HEK293 (cell line): ENCODE measurements around the gene BMPR1A.
"Not testable (repeated sequence)": the region's sequence is repeated elsewhere in the genome, so short reads cannot be mapped to it uniquely, and the experiment has no call there.

ENCODE experiments used
- CTCF ChIA-PET: fragments of 350-600 bp; formaldehyde crosslinking; extraction: SDS; loops from one replicate; lab custom pipeline; 2021; ENCODE audit warnings: antibody characterized with exemption; lab: Yijun Ruan, JAX
- POLR2A ChIA-PET: fragments of 300-600 bp; formaldehyde crosslinking; extraction: SDS; loops from one replicate; lab custom pipeline; 2020; ENCODE audit warnings: antibody characterized with exemption, inconsistent platforms; lab: Yijun Ruan, JAX
- H3K27ac ChIP-seq: fragments of 200-500 bp; sonication (Bioruptor generic); 2 replicates; pipeline ENCODE4 v1.5.1; 2014; ENCODE audit warnings: low read depth, low read length, control low read depth, inconsistent platforms; ENCODE audit errors: extremely low read depth
- H3K36me3 ChIP-seq, 2 experiments: fragments of 200-500 bp in 1 of 2; sonication (Bioruptor generic) in 1 of 2; 1 replicate in 1 of 2; 2 replicates in 1 of 2; pipeline ENCODE4 v1.5.1; 2014 to 2017; ENCODE audit warnings: inconsistent platforms in 2 of 2, low read length in 2 of 2; ENCODE audit not compliant: control insufficient read depth in 2 of 2, insufficient read depth in 1 of 2
- H3K4me1 ChIP-seq: fragments of 200-500 bp; sonication (Bioruptor generic); 2 replicates; pipeline ENCODE4 v1.5.1; 2014; ENCODE audit warnings: mild to moderate bottlenecking, low read length, inconsistent platforms; ENCODE audit not compliant: control insufficient read depth, insufficient read depth
- H3K4me3 ChIP-seq: 2 replicates; pipeline ENCODE4 v1.5.1; 2011; ENCODE audit warnings: low read depth, mild to moderate bottlenecking, control low read depth, low read length, moderate library complexity
- H3K9me3 ChIP-seq: fragments of 200-500 bp; sonication (Bioruptor generic); 2 replicates; pipeline ENCODE4 v1.5.1; 2014; ENCODE audit warnings: low read depth, low read length, inconsistent platforms; ENCODE audit not compliant: control insufficient read depth, insufficient read depth
- AEBP2 ChIP-seq: fragments of 450-650 bp; formaldehyde crosslinking; IDR thresholded peaks from 2 replicates; pipeline ENCODE4 v1.5.1; 2016; ENCODE audit warnings: missing biosample characterization, missing genetic modification characterization, borderline replicate concordance
- EGR2 ChIP-seq: fragments of 450-650 bp; formaldehyde crosslinking; IDR thresholded peaks from 2 replicates; pipeline ENCODE4 v1.5.1; 2016; ENCODE audit warnings: low read depth, missing biosample characterization, missing genetic modification characterization
- KLF9 ChIP-seq: fragments of 450-650 bp; formaldehyde crosslinking; IDR thresholded peaks from 2 replicates; pipeline ENCODE4 v1.5.1; 2016; ENCODE audit warnings: missing biosample characterization, missing genetic modification characterization, low read depth
- PRDM10 ChIP-seq: fragments of 450-650 bp; formaldehyde crosslinking; IDR thresholded peaks from 2 replicates; pipeline ENCODE4 v1.5.1; 2016; ENCODE audit warnings: missing biosample characterization, missing genetic modification characterization
- SP3 ChIP-seq: fragments of 450-650 bp; formaldehyde crosslinking; IDR thresholded peaks from 2 replicates; pipeline ENCODE4 v1.5.1; 2016; ENCODE audit warnings: missing biosample characterization, missing genetic modification characterization
- SP7 ChIP-seq: fragments of 450-650 bp; formaldehyde crosslinking; IDR thresholded peaks from 2 replicates; pipeline ENCODE4 v1.5.1; 2016; ENCODE audit warnings: missing biosample characterization, missing genetic modification characterization
- ZBTB20 ChIP-seq: fragments of 450-650 bp; formaldehyde crosslinking; IDR thresholded peaks from 2 replicates; pipeline ENCODE4 v1.5.1; 2016; ENCODE audit warnings: missing biosample characterization, missing genetic modification characterization
- ZBTB21 ChIP-seq: fragments of 450-650 bp; formaldehyde crosslinking; IDR thresholded peaks from 2 replicates; pipeline ENCODE4 v1.5.1; 2017; ENCODE audit warnings: missing biosample characterization, missing genetic modification characterization
- ZFHX2 ChIP-seq: fragments of 450-650 bp; formaldehyde crosslinking; conservative IDR thresholded peaks from 2 replicates; pipeline ENCODE4 v1.5.1; 2016; ENCODE audit warnings: missing biosample characterization, missing genetic modification characterization
- ZNF133 ChIP-seq: fragments of 450-650 bp; formaldehyde crosslinking; IDR thresholded peaks from 2 replicates; pipeline ENCODE4 v1.5.1; 2016; ENCODE audit warnings: missing biosample characterization, missing genetic modification characterization
- ZNF394 ChIP-seq: fragments of 450-650 bp; formaldehyde crosslinking; IDR thresholded peaks from 2 replicates; pipeline ENCODE4 v1.5.1; 2016; ENCODE audit warnings: missing biosample characterization, missing genetic modification characterization, mild to moderate bottlenecking, moderate library complexity, borderline replicate concordance
- ZNF513 ChIP-seq: fragments of 450-650 bp; IDR thresholded peaks from 2 replicates; pipeline ENCODE4 v1.5.1; 2018; ENCODE audit warnings: missing biosample characterization, missing genetic modification characterization
- ZNF548 ChIP-seq: fragments of 450-650 bp; formaldehyde crosslinking; IDR thresholded peaks from 2 replicates; pipeline ENCODE4 v1.5.1; 2016; ENCODE audit warnings: missing biosample characterization, missing genetic modification characterization
- ZNF596 ChIP-seq: fragments of 450-650 bp; IDR thresholded peaks from 2 replicates; pipeline ENCODE4 v1.5.0; 2018; ENCODE audit warnings: missing biosample characterization, mild to moderate bottlenecking, missing genetic modification characterization, moderate library complexity
- ZNF621 ChIP-seq: fragments of 450-650 bp; formaldehyde crosslinking; IDR thresholded peaks from 2 replicates; pipeline ENCODE4 v1.5.1; 2017; ENCODE audit warnings: missing biosample characterization, missing genetic modification characterization
- ZNF624 ChIP-seq: fragments of 450-650 bp; formaldehyde crosslinking; IDR thresholded peaks from 2 replicates; pipeline ENCODE4 v1.5.1; 2017; ENCODE audit warnings: missing biosample characterization, missing genetic modification characterization
- ZNF664 ChIP-seq: fragments of 450-650 bp; formaldehyde crosslinking; IDR thresholded peaks from 2 replicates; pipeline ENCODE4 v1.5.1; 2016; ENCODE audit warnings: missing biosample characterization, missing genetic modification characterization
- ZNF785 ChIP-seq: fragments of 450-650 bp; formaldehyde crosslinking; IDR thresholded peaks from 2 replicates; pipeline ENCODE4 v1.5.1; 2016; ENCODE audit warnings: missing biosample characterization, missing genetic modification characterization

Gene BMPR1A

GRCh38 chr10:86932674-86933073, 176.3 kb downstream of the BMPR1A start (continued):
- TF ChIP-seq ZNF394 (tag by site-specific recombination): no peak
- TF ChIP-seq ZNF785: no peak
- no peak for TF ChIP-seq ZNF133
- TF ChIP-seq ZNF513: no peak
- no peak for TF ChIP-seq ZNF548 (tag by site-specific recombination)
- no peak for TF ChIP-seq PRDM10 (tag by site-specific recombination)
- no peak for TF ChIP-seq ZNF624 (tag by site-specific recombination)

- CTCF ChIA-PET: interaction anchor here (0.7 kb wide), 1 partner anchor 267 kb away, joined by 3 read pairs; no protein-coding TSS in a partner anchor
- H3K9me3 ChIP-seq, H3K4me1 ChIP-seq, H3K4me3 ChIP-seq, H3K27ac ChIP-seq, POLR2A ChIA-PET: not testable (repeated sequence)
- peaks cover 11 to 15% of the 10 kb centered on the region in 2 experiments for H3K36me3 ChIP-seq
- TF ChIP-seq SP7 (tag by site-specific recombination) (0 out of 2 replicates have a peak, but pooled peaks have one; percentile 19), PRDM10 (tag by site-specific recombination) (peak; percentile 21; the same call in 1 of the 2 replicates), EGR2 (tag by site-specific recombination) (peak; percentile 93), ZFHX2 (tag by site-specific recombination) (peak; percentile 62)
Measured at GRCh38 chr10:86934162-86934711, 177.8 kb downstream of the BMPR1A start.

GRCh38 chr10:86936661-86937501, 180.5 kb downstream of the BMPR1A start:
- Histone ChIP-seq H3K4me1 (no peaks in the 10 kb centered on the region), H3K9me3 (no peaks in the 10 kb centered on the region), H3K36me3 (no peaks in the 10 kb centered on the region), H3K4me3 (no peak overlapping the region), H3K27ac (no peak overlapping the region)
- ChIA-PET POLR2A (interaction anchor here (0.7 kb wide), 1 partner anchor 11 kb away, joined by 3 read pairs; no protein-coding TSS in a partner anchor), CTCF (interaction anchor here (0.7 to 3.3 kb wide), 6 partner anchors 10 to 248 kb away, joined by 3 to 23 read pairs (median 8); partner anchors contain the start of genes MMRN2 and SNCG)
- TF ChIP-seq AEBP2 (tag by site-specific recombination) (no peak), ZBTB20 (tag by site-specific recombination) (no peak), ZNF596 (tag by site-specific recombination) (no peak), ZNF664 (no peak), KLF9 (tag by site-specific recombination) (no peak), ZNF513 (no peak), SP3 (tag by site-specific recombination) (no peak), ZNF621 (tag by site-specific recombination) (no peak), ZBTB21 (tag by site-specific recombination) (no peak)
